Measurements from ENCODE around the gene CCDC80. TPM values are rescaled to one million over a fixed set of nuclear protein-coding genes. Genes with fewer than 3 reads are reported as not detected.

CCDC80 gene
- 199 and 291 TPM in 2 replicates for polyA plus RNA-seq (2011; rRNA removed)
- polyA minus RNA-seq (2011; rRNA and poly(A)+ RNA removed), result 156 and 199 TPM in 2 replicates

GRCh38 chr3:112640930-112641801 lies at the start of gene CCDC80:
TSS of gene CCDC80 (minus strand) at chr3:112641143. CDS start at chr3:112639905, 1,238 bp downstream.
- POLR2A ChIA-PET, result interaction anchor here (0.6 to 2.2 kb wide), 10 partner anchors 8 to 468 kb away, joined by 3 to 22 read pairs (median 5); no protein-coding TSS in a partner anchor
- Histone ChIP-seq H3K4me3 (ENCODE audit: low read depth, low read length) (peak within 1 kb of the TSS; percentile 58), H3K27me3 (ENCODE audit: control insufficient read depth, insufficient read depth, low read length) (no peaks in the 10 kb centered on the region), H3K36me3 (ENCODE audit: control insufficient read depth, insufficient read depth, low read length) (peaks cover 3% of the 10 kb centered on the region; the same call in 1 of the 2 replicates)
- DNase-seq (ENCODE audit: low read depth), result peak; percentile 78
- TF ChIP-seq CTCF (IDR thresholded peaks at IDR 0.05; ENCODE audit: insufficient read depth, low read depth, low read length), result no peak
- CTCF ChIA-PET, result interaction anchor here (1.1 to 9.9 kb wide), 20 partner anchors 12 to 647 kb away, joined by 3 to 155 read pairs (median 8); no protein-coding TSS in a partner anchor

- no peak for TF ChIP-seq CTCF (IDR thresholded peaks at IDR 0.05; ENCODE audit: insufficient read depth, low read depth, low read length)
- CTCF ChIA-PET, result interaction anchor here (1.2 to 1.5 kb wide), 2 partner anchors 24 to 44 kb away, joined by 4 read pairs; no protein-coding TSS in a partner anchor
- no peak for DNase-seq (ENCODE audit: low read depth)
- Histone ChIP-seq H3K4me3 (ENCODE audit: low read depth, low read length) (no peak overlapping the region), H3K27me3 (ENCODE audit: control insufficient read depth, insufficient read depth, low read length) (no peaks in the 10 kb centered on the region), H3K36me3 (ENCODE audit: control insufficient read depth, insufficient read depth, low read length) (no peaks in the 10 kb centered on the region)
- POLR2A ChIA-PET, result no interaction called here
These were observed 49.0 kb upstream of the CCDC80 start for GRCh38 chr3:112689989-112690388.

- Histone ChIP-seq H3K36me3 (ENCODE audit: control insufficient read depth, insufficient read depth, low read length) (no peaks in the 10 kb centered on the region), H3K27me3 (ENCODE audit: control insufficient read depth, insufficient read depth, low read length) (no peaks in the 10 kb centered on the region), H3K4me3 (ENCODE audit: low read depth, low read length) (no peak overlapping the region)
- ChIA-PET POLR2A (no interaction called here), CTCF (interaction anchor here (1.2 to 1.5 kb wide), 2 partner anchors 25 to 44 kb away, joined by 4 read pairs; no protein-coding TSS in a partner anchor)
- TF ChIP-seq CTCF (IDR thresholded peaks at IDR 0.05; ENCODE audit: insufficient read depth, low read depth, low read length), result no peak
- no peak for DNase-seq (ENCODE audit: low read depth)
These were observed 48.4 kb upstream of the CCDC80 start for GRCh38 chr3:112689385-112689784.

GRCh38 chr3:112688819-112689218 lies 47.9 kb upstream of the CCDC80 start:
- no peak for TF ChIP-seq CTCF (IDR thresholded peaks at IDR 0.05; ENCODE audit: insufficient read depth, low read depth, low read length)
- H3K27me3 ChIP-seq (ENCODE audit: control insufficient read depth, insufficient read depth, low read length), result no peaks in the 10 kb centered on the region
- H3K4me3 ChIP-seq (ENCODE audit: low read depth, low read length), result no peak overlapping the region
- ChIA-PET POLR2A (interaction anchor here (0.6 kb wide), 1 partner anchor 90 kb away, joined by 3 read pairs; no protein-coding TSS in a partner anchor), CTCF (interaction anchor here (1.0 to 1.5 kb wide), 3 partner anchors 25 to 106 kb away, joined by 3 to 4 read pairs (median 4); no protein-coding TSS in a partner anchor)
- no peaks in the 10 kb centered on the region for H3K36me3 ChIP-seq (ENCODE audit: control insufficient read depth, insufficient read depth, low read length)
- no peak for DNase-seq (ENCODE audit: low read depth)
